HG02885 (cell line): Measurements from ENCODE around the gene ATXN7.

Experiments used
- ATAC-seq: cut with Tn5 transposase; IDR thresholded peaks from one replicate; pipeline ENCODE4 v1.9.1; 2021; ENCODE audit warnings: mild to moderate bottlenecking; ENCODE audit not compliant: unreplicated experiment, poor library complexity

The ATXN7 gene

DNA sequence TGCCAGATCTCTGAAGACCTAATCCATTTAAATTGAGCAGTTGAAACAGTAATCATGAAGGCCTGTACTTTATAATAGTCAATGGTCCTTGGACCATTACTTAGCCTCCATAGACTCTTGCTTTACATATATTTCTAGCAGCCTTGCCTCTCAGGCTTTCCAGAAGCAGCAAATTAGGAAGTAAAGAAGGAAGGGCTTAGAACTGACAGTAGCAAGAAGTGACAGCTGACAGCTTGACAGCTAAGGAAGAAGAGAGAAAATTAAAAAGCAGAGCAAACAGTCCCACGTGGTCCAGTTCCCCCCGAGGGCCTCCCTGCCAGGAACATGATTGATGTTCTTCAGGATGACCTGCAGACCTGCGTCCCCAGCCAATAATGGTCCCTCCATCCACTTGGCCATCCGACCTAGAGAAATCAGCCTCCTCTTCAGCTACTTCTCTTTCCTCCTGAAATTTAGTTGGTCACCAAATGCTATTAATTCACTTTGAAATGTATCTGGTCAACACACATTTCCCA lies 174.6 kb downstream of the ATXN7 start:
- no peak for ATAC-seq

DNA sequence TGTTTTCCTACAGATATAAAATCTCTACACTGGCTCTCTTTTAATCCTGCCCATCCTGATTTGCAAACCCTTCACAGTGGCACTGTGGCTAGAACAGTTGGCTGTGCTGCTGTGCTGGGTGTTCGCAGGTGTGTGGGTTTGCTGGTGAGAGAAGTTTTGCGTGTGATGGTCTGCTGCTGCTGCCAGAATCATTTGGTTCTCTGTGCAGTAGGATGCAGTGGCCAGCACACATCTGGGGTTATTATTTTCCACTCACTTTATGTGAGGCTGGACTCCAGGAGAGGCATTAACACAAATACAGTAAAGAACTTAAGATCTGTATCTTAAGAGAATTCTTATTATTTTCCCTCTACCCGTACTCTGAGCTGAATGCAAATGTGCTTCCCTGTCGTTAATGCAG lies 175.7 kb downstream of the ATXN7 start:
- ATAC-seq: peak; percentile 50

DNA sequence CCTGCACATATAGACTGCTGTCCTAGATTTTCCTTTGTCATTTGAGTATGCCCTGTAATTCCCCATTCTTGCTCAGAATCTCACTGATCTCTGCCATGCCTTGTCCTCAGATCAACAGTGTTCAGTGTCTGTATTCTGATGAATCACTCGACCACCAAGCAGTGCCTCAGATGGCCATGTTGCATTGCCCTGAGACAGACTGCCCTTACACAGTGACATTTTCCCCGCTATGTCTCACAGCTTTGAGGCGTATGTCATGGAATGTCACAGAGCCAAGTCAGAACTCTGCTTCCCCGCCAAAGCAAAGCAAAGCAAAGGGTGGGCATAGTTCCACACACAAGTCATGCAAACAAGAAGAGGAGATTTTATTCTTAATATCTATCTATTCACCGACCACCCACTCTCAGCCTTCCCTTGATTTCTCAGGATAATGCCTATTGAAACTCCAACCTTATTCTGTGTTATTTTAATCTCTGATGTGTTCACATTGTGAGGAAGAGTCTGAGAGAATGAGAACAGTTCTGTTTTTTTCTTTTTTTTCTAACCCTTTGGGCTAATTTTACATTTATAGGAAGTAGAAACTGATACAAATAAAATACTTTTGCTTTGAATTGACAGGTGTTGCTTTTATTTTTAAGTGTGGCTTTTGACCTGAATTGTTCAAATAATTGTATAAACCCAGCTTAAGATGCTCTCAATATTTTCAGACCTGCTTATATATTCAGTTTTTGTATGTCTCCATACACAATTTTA lies 176.5 kb downstream of the ATXN7 start:
- peak; percentile 37 for ATAC-seq

DNA sequence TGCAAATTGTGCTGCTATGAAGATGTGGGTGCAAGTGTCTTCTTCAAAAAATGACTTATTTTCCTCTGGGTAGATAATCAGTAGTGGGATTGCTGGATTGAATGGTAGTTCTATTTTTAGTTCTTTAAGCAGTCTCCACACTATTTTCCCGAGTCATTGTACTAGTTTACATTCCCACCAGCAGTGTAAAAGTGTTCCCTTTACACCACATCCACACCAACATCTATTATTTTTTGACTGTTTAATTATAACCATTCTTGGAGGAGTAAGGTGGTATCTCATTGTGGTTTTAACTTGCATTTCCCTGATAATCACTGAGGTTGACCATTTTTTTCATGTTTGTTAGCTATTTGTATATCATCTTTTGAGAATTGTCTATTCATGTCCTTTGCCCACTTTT lies 179.3 kb downstream of the ATXN7 start:
- no peak for ATAC-seq

DNA sequence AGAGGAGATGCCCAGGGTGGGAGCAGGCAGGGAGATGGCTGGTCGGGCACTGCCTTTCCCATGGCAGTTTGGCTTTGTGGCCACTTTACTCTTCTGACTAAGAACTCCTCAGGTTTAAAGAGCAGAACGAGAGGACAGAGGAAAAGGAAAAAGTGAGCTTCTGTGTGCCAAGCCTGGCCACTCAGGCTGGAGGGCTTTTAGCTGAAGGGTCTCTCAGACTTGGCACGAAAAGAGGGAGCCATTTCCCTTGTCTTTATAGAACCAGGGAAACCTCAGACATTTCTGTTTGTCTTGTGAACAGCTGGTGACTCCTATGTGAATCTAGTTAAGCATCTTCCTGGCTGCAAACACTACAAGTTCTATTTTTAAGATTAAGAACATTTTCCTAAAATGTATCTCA lies 182.9 kb downstream of the ATXN7 start:
- ATAC-seq: no peak

GRCh38 chr3:64046996-64047594 lies 183.4 kb downstream of the ATXN7 start:
- ATAC-seq: no peak

DNA sequence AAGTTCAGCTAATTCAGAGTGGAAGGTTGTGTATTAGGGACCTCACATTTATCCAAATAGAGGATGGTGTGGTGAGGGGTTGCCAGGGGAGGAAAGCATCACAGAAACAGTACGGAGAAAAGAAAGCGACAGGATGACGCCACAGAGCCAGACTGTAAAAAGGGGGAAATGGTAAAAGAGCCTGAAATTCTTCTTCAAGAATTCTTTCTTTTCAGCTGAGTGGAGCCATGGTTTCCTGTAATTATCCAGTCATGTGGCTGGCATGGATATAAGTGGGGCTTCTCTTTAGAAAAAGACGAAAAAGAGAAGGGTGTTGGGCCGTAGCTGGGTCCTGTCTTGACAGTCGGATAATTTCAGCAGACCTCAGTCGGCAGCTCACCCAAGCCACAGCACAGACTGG lies 184.1 kb downstream of the ATXN7 start:
- no peak for ATAC-seq

DNA sequence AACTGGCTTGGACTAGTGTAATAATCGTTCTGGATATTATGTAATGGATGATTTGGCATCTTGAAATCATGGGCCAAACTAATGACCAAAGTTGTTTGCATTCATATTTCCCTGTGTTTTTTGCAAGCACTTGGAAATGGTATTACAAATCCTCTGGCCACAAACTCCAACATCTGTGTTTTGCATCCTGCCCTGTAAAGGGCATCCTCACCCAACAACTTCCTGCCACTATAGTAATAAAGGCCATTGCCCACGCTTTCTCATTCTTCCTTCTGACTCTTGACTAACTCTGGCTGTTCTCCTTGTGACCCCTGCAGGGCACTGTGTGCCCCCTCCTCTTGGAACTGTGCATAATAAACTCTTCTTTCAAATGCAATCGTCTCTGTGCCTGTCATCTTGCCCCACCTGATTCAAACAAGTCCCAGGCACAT lies 185.0 kb downstream of the ATXN7 start:
- ATAC-seq: no peak

- ATAC-seq: no peak
Measured at GRCh38 chr3:64049136-64049535, 185.5 kb downstream of the ATXN7 start.

DNA sequence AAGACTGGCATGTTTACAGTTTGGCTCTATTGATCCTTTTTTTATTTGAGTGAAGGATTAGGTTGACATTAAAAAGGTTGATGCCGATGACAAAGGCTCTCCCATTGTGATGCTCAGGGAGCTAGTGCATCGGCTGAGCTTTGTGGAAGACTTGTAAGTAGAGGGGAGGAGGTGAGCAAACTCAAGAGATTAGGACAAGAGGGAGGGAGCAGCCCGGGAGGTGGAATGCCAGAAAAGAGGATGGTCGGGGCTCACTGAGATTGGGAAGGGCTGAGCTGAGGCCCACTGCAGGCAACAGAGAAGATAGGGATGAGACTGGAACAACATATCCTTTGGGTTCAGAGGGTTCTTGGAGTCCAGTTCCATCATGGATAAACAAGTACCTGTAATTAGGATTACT lies 186.2 kb downstream of the ATXN7 start:
- ATAC-seq: no peak
